K562 (cell line): ENCODE results near the gene NEDD9. TPM values are rescaled to one million over a fixed set of nuclear protein-coding genes. Genes with fewer than 3 reads are reported as not detected.

Experiments
- ATAC-seq: fragments of 200-7000 bp; cut with Tn5 transposase; 3 replicates; pipeline ENCODE4 v1.9.1; 2020; ENCODE audit warnings: moderate library complexity
- BruUV-seq: library from RNA; stranded (reverse); fragments of 400-500 nt; replicated peaks from 2 replicates; lab custom pipeline; 2021; lab: Mats Ljungman, UMichigan
- CTCF ChIA-PET: fragments of 300-600 bp; formaldehyde crosslinking; extraction: SDS; loops from one replicate; lab custom pipeline; 2021; ENCODE audit warnings: low intra/inter-chr PET ratio; lab: Yijun Ruan, JAX
- POLR2A ChIA-PET: fragments of 300-600, 350-650 bp; sonication (Branson Sonifier 250); formaldehyde crosslinking; extraction: SDS; loops from one replicate; lab custom pipeline; 2021; ENCODE audit warnings: antibody characterized with exemption, inconsistent platforms; lab: Yijun Ruan, JAX
- DNase-seq, 4 experiments: peaks; one replicate each; pipeline versions ENCODE4 v3.0.0 to v3.0.0-alpha.2; 2011 to 2018; ENCODE audit warnings: low spot score in 3 of 4, mixed read lengths in 3 of 4; ENCODE audit errors: extremely low read depth in 1 of 4
- FAIRE-seq: peaks from 2 replicates; lab custom pipeline; 2011; peaks lifted over from hg19 to GRCh38; lab: Jason Lieb, UNC
- H2AFZ ChIP-seq: 2 replicates; pipeline ENCODE4 v1.6.0; 2011; ENCODE audit warnings: low read depth, low read length, control low read depth, inconsistent platforms
- H3K27ac ChIP-seq: fragments of 200-600 bp; 3 replicates; pipeline ENCODE4 v1.8.0; 2011; ENCODE audit warnings: low read depth, mild to moderate bottlenecking, control low read depth, inconsistent platforms, low read length, moderate library complexity, mixed read lengths; ENCODE audit errors: extremely low read depth
- H3K27me3 ChIP-seq, 2 experiments: fragments of 300-600 bp in 1 of 2; 2 replicates in 1 of 2; 3 replicates in 1 of 2; pipeline versions ENCODE4 v1.6.0 to v1.8.0; 2011; ENCODE audit warnings: inconsistent platforms in 2 of 2, low read length in 2 of 2, mild to moderate bottlenecking in 1 of 2, mixed read lengths in 1 of 2, moderate library complexity in 1 of 2; ENCODE audit not compliant: control insufficient read depth in 2 of 2, insufficient read depth in 2 of 2
- H3K36me3 ChIP-seq: fragments of 300-600 bp; 3 replicates; pipeline ENCODE4 v1.8.0; 2011; ENCODE audit warnings: mild to moderate bottlenecking, low read length, inconsistent platforms; ENCODE audit not compliant: control insufficient read depth, insufficient read depth
- H3K4me1 ChIP-seq, 2 experiments: fragments of 200-600 bp in 1 of 2; replicated peaks in 1 of 2; 2 replicates in 1 of 2; 3 replicates in 1 of 2; pipeline versions ENCODE4 v1.5.1 to v1.8.0; 2011; ENCODE audit warnings: inconsistent platforms in 2 of 2, low read length in 2 of 2, mild to moderate bottlenecking in 1 of 2, mixed read lengths in 1 of 2, moderate library complexity in 1 of 2; ENCODE audit not compliant: control insufficient read depth in 2 of 2, insufficient read depth in 2 of 2
- H3K4me2 ChIP-seq: 2 replicates; pipeline ENCODE4 v1.6.1; 2011; ENCODE audit warnings: low read length, control low read depth, inconsistent platforms, mixed read lengths; ENCODE audit not compliant: insufficient read depth
- H3K4me3 ChIP-seq: fragments of 200-600 bp; sonication (generic), shearing (Covaris generic); 2 replicates; pipeline ENCODE4 v1.5.1; 2016; ENCODE audit warnings: control low read depth, inconsistent platforms
- H3K79me2 ChIP-seq: fragments of 200-600 bp; 3 replicates; pipeline ENCODE4 v1.8.0; 2011; ENCODE audit warnings: low read length, inconsistent platforms; ENCODE audit not compliant: control insufficient read depth, insufficient read depth
- H3K9ac ChIP-seq, 2 experiments: 2 replicates each; pipeline versions ENCODE4 v1.6.0 to v1.6.1; 2011; ENCODE audit warnings: low read depth in 2 of 2, low read length in 2 of 2, control low read depth in 1 of 2, inconsistent platforms in 1 of 2, mild to moderate bottlenecking in 1 of 2, mixed read lengths in 1 of 2; ENCODE audit not compliant: insufficient read depth in 1 of 2
- H3K9me1 ChIP-seq: one replicate; pipeline ENCODE4 v1.6.0; 2011; ENCODE audit warnings: inconsistent platforms, mild to moderate bottlenecking, low read length, moderate library complexity; ENCODE audit not compliant: control insufficient read depth, insufficient read depth
- H3K9me3 ChIP-seq: replicated peaks from 2 replicates; pipeline ENCODE4 v1.5.1; 2011; ENCODE audit warnings: low read depth, low read length, inconsistent platforms; ENCODE audit not compliant: control insufficient read depth, insufficient read depth
- H4K20me1 ChIP-seq: replicated peaks from 2 replicates; pipeline ENCODE4 v1.6.1; 2011; ENCODE audit warnings: low read length, inconsistent platforms, mixed read lengths; ENCODE audit not compliant: control insufficient read depth, insufficient read depth
- C11orf30 ChIP-seq: fragments of 450-650 bp; IDR thresholded peaks from 2 replicates; pipeline ENCODE4 v1.6.1; 2016; ENCODE audit warnings: low read depth, mild to moderate bottlenecking
- CEBPB ChIP-seq: fragments of 450-650 bp; IDR thresholded peaks from 2 replicates; pipeline ENCODE4 v1.6.1; 2016; ENCODE audit warnings: missing genetic modification characterization, missing compliant biosample characterization
- ERF ChIP-seq: fragments of 450-650 bp; formaldehyde crosslinking; IDR thresholded peaks from 2 replicates; pipeline ENCODE4 v1.4.0; 2020; ENCODE audit warnings: mild to moderate bottlenecking, mixed read lengths
- HMG20A ChIP-seq: fragments of 450-650 bp; formaldehyde crosslinking; conservative IDR thresholded peaks from 2 replicates; pipeline ENCODE4 v1.4.0; 2020; ENCODE audit warnings: mild to moderate bottlenecking, mixed read lengths
- HOXB6 ChIP-seq: fragments of 250-450 bp; sonication (Bioruptor Pico); IDR thresholded peaks from 2 replicates; pipeline ENCODE4 v1.5.1; 2022; ENCODE audit warnings: mild to moderate bottlenecking, borderline replicate concordance
- KAT7 ChIP-seq: sonication (generic); formaldehyde crosslinking; IDR thresholded peaks from 2 replicates; pipeline ENCODE4 v1.8.0; 2022; ENCODE audit warnings: missing genetic modification reagents, mild to moderate bottlenecking, borderline replicate concordance
- PHB2 ChIP-seq: fragments of 450-650 bp; IDR thresholded peaks from 2 replicates; pipeline ENCODE4 v1.6.1; 2017; ENCODE audit warnings: low read depth
- PREB ChIP-seq: sonication (generic); formaldehyde crosslinking; IDR thresholded peaks from 2 replicates; pipeline ENCODE4 v1.8.1; 2023; ENCODE audit warnings: mild to moderate bottlenecking, missing genetic modification reagents
- SMARCB1 ChIP-seq: IDR thresholded peaks from 2 replicates; pipeline ENCODE4 v1.6.1; 2011; ENCODE audit warnings: improper control_type of control experiment, low read depth; ENCODE audit not compliant: insufficient read length
- STAT6 ChIP-seq: sonication (generic); formaldehyde crosslinking; IDR thresholded peaks from 2 replicates; pipeline ENCODE4 v1.8.1; 2023; ENCODE audit warnings: mild to moderate bottlenecking, missing genetic modification reagents
- ZHX1 ChIP-seq: fragments of 150-350 bp; conservative IDR thresholded peaks from 2 replicates; pipeline ENCODE4 v1.6.1; 2014; ENCODE audit warnings: low read length
- ZNF592 ChIP-seq: fragments of 450-650 bp; IDR thresholded peaks from 2 replicates; pipeline ENCODE4 v1.6.1; 2017; ENCODE audit warnings: antibody characterized with exemption, mild to moderate bottlenecking
- WGBS: fragments of 100-300 bp; shearing (Covaris generic); methylation state at CpG from one replicate; pipeline ENCODE4 v1.1.6; 2016; ENCODE audit warnings: low coverage, mixed read lengths; ENCODE audit not compliant: insufficient coverage; ENCODE audit errors: missing lambda C conversion rate; 5-methylcytosine and 5-hydroxymethylcytosine counted together
- in situ Hi-C: fragments of 300-500 bp; cut with MboI; formaldehyde crosslinking; loops from 4 replicates; pipeline ENCODE4 v1.15.0; 2018; ENCODE audit warnings: inconsistent platforms, mixed read lengths
- intact Hi-C: fragments of 100-400 bp; cut with micrococcal nuclease; formaldehyde crosslinking; loops from 2 replicates; pipeline ENCODE4 v1.14.2; 2022
- polyA plus RNA-seq, 8 experiments: library from polyadenylated mRNA; depleted of rRNA in 4 of 8; stranded (reverse) in 5 of 8; unstranded in 3 of 8; fragments of >200 nt; fragmentation: Nextera tagmentation in 2 of 8; fragmentation: Illumina TruSeq in 1 of 8; extraction: Ambion mirVana in 2 of 8; extraction: Trizol in 1 of 8; gene quantifications; 2 replicates each; pipeline versions ENCODE4 v1.2.1 to v1.2.3, GENCODE V29; 2011 to 2014; ENCODE audit warnings: inconsistent platforms in 1 of 8, missing spikeins in 1 of 8
- total RNA-seq, 7 experiments: library from RNA; depleted of rRNA in 6 of 7; stranded (reverse); fragments of >200 nt in 6 of 7; fragmentation: Illumina TruSeq in 2 of 7; extraction: Trizol in 2 of 7; gene quantifications; 2 replicates each; pipeline versions ENCODE4 v1.2.1 to v1.2.3, GENCODE V29; 2011 to 2021; ENCODE audit warnings: low replicate concordance in 1 of 7

Gene NEDD9
- total and polyA plus RNA-seq, 9 of the 15 experiments (the other 6 are each of a cell fraction or from before 2014, with no cell fraction given): 0.04 to 0.18 (median 0.15) TPM; not detected in 6

- Histone ChIP-seq H2AFZ (no peak overlapping the region), H3K4me1 (no peaks in the 10 kb centered on the region), H3K27ac (no peak overlapping the region), H4K20me1 (no peaks in the 10 kb centered on the region), H3K36me3 (no peaks in the 10 kb centered on the region), H3K4me2 (no peak overlapping the region), H3K9me1 (no peaks in the 10 kb centered on the region), H3K27me3 (peaks cover 4 to 37% of the 10 kb centered on the region in 2 experiments; a peak in 4 of 5 replicates), H3K79me2 (no peaks in the 10 kb centered on the region), H3K4me3 (no peak overlapping the region), H3K9ac (no peak overlapping the region), H3K9me3 (no peaks in the 10 kb centered on the region)
- 0% methylated on average over 1 of the region's 1 CpG for WGBS
- POLR2A ChIA-PET: no interaction called here
- ATAC-seq (no peak), DNase-seq (no peak), FAIRE-seq (no peak)
- intact Hi-C loops: no loop called here
- in situ Hi-C loops: no loop called here
- CTCF ChIA-PET: no interaction called here
- no TSS peak for BruUV-seq
- TF ChIP-seq KAT7 (no peak), CEBPB (tag) (no peak), ZNF592 (no peak), ERF (CRISPR knock-in tag) (no peak), HOXB6 (CRISPR knock-in tag) (no peak), STAT6 (no peak), ZHX1 (no peak), PHB2 (no peak), C11orf30 (no peak), PREB (CRISPR knock-in tag) (no peak), HMG20A (CRISPR knock-in tag) (no peak), SMARCB1 (no peak)
These were observed 17.6 kb upstream of the NEDD9 start for GRCh38 chr6:11250108-11250507.
